IMR-90 (cell line): ENCODE results near the gene ADORA2A. TPM values are rescaled to one million over a fixed set of nuclear protein-coding genes. Genes with fewer than 3 reads are reported as not detected.
A peak's percentile ranks its signal among the peaks of the same experiment; 100 is the strongest.

ENCODE experiments used
- ATAC-seq: fragments of 200-7000 bp; cut with Tn5 transposase; 2 replicates; pipeline ENCODE4 v1.9.1; 2020; ENCODE audit warnings: low read depth, mild to moderate bottlenecking, moderate library complexity
- BruUV-seq: library from RNA; stranded (reverse); fragments of 400-500 nt; replicated peaks from 2 replicates; lab custom pipeline; 2021; lab: Mats Ljungman, UMichigan
- CTCF ChIA-PET: fragments of 300-600 bp; formaldehyde crosslinking; extraction: SDS; loops from one replicate; lab custom pipeline; 2021; ENCODE audit warnings: antibody characterized with exemption; lab: Yijun Ruan, JAX
- POLR2A ChIA-PET: fragments of 300-600 bp; sonication (Branson Sonifier 250); formaldehyde crosslinking; loops from one replicate; lab custom pipeline; 2022; ENCODE audit warnings: antibody characterized with exemption; ENCODE audit not compliant: unreplicated experiment; lab: Charles Lee
- DNase-seq: peaks from one replicate; pipeline ENCODE4 v3.0.0; 2013
- H2AFZ ChIP-seq: replicated peaks from 2 replicates; pipeline ENCODE3; 2013; ENCODE audit warnings: low read length, mild to moderate bottlenecking; ENCODE audit not compliant: poor library complexity
- H2AK5ac ChIP-seq: 2 replicates; pipeline ENCODE4 v1.6.1; 2013; ENCODE audit warnings: low read depth, low read length, inconsistent platforms
- H2AK9ac ChIP-seq: replicated peaks from 2 replicates; pipeline ENCODE3; 2013; ENCODE audit warnings: mild to moderate bottlenecking, low read depth, low read length, moderate library complexity; ENCODE audit not compliant: poor library complexity
- H2BK120ac ChIP-seq: 2 replicates; pipeline ENCODE4 v1.6.1; 2013; ENCODE audit warnings: low read depth, low read length, inconsistent platforms
- H2BK15ac ChIP-seq: 3 replicates; pipeline ENCODE4 v1.6.1; 2013; ENCODE audit warnings: low read depth, low read length, inconsistent platforms
- H2BK20ac ChIP-seq: 2 replicates; pipeline ENCODE4 v1.6.1; 2013; ENCODE audit warnings: low read depth, mild to moderate bottlenecking, inconsistent platforms, low read length, moderate library complexity
- H2BK5ac ChIP-seq: 2 replicates; pipeline ENCODE4 v1.6.1; 2013; ENCODE audit warnings: mild to moderate bottlenecking, low read depth, low read length, inconsistent platforms; ENCODE audit not compliant: poor library complexity, severe bottlenecking
- H3K14ac ChIP-seq: replicated peaks from 2 replicates; pipeline ENCODE4 v1.6.1; 2013; ENCODE audit warnings: low read depth, low read length, inconsistent platforms
- H3K18ac ChIP-seq: 2 replicates; pipeline ENCODE4 v1.6.1; 2013; ENCODE audit warnings: low read depth, low read length, control low read depth
- H3K23ac ChIP-seq: 2 replicates; pipeline ENCODE4 v1.6.1; 2013; ENCODE audit warnings: low read depth, low read length, inconsistent platforms
- H3K27ac ChIP-seq: 2 replicates; pipeline ENCODE4 v1.5.1; 2013; ENCODE audit warnings: mild to moderate bottlenecking, control low read depth, low read length; ENCODE audit not compliant: insufficient read depth
- H3K27me3 ChIP-seq: 2 replicates; pipeline ENCODE4 v1.6.1; 2013; ENCODE audit warnings: low read length; ENCODE audit not compliant: control insufficient read depth, insufficient read depth
- H3K36me3 ChIP-seq: 2 replicates; pipeline ENCODE4 v1.6.1; 2013; ENCODE audit warnings: low read length, mixed read lengths; ENCODE audit not compliant: control insufficient read depth, insufficient read depth
- H3K4ac ChIP-seq: 2 replicates; pipeline ENCODE4 v1.6.1; 2013; ENCODE audit warnings: low read depth, low read length, inconsistent platforms
- H3K4me1 ChIP-seq: 2 replicates; pipeline ENCODE4 v1.6.1; 2013; ENCODE audit warnings: low read length, mixed read lengths; ENCODE audit not compliant: control insufficient read depth, insufficient read depth
- H3K4me2 ChIP-seq: 2 replicates; pipeline ENCODE4 v1.6.1; 2013; ENCODE audit warnings: low read depth, mild to moderate bottlenecking, control low read depth, low read length, moderate library complexity
- H3K4me3 ChIP-seq: 2 replicates; pipeline ENCODE4 v1.5.1; 2013; ENCODE audit warnings: low read depth, mild to moderate bottlenecking, control low read depth, low read length, moderate library complexity; ENCODE audit not compliant: insufficient read depth
- H3K56ac ChIP-seq: 2 replicates; pipeline ENCODE4 v1.6.1; 2013; ENCODE audit warnings: low read length, inconsistent platforms; ENCODE audit not compliant: insufficient read depth; ENCODE audit errors: extremely low read depth
- H3K79me1 ChIP-seq, 2 experiments: 2 replicates each; pipeline ENCODE4 v1.6.1; 2013; ENCODE audit warnings: low read length in 2 of 2, inconsistent platforms in 1 of 2, low read depth in 1 of 2
- H3K9ac ChIP-seq: 2 replicates; pipeline ENCODE4 v1.6.1; 2013; ENCODE audit warnings: low read depth, low read length, control low read depth
- H3K9me1 ChIP-seq: 2 replicates; pipeline ENCODE4 v1.6.1; 2013; ENCODE audit warnings: low read length, inconsistent platforms; ENCODE audit not compliant: insufficient read depth
- H3K9me3 ChIP-seq: 2 replicates; pipeline ENCODE4 v1.6.1; 2013; ENCODE audit warnings: low read length; ENCODE audit not compliant: control insufficient read depth, insufficient read depth
- H4K20me1 ChIP-seq: 2 replicates; pipeline ENCODE4 v1.6.1; 2013; ENCODE audit warnings: low read length, inconsistent platforms; ENCODE audit not compliant: insufficient read depth
- H4K5ac ChIP-seq: 2 replicates; pipeline ENCODE4 v1.6.1; 2013; ENCODE audit warnings: mild to moderate bottlenecking, low read depth, low read length, control low read depth
- H4K8ac ChIP-seq, 2 experiments: 2 replicates each; pipeline ENCODE4 v1.6.1; 2013; ENCODE audit warnings: low read depth in 2 of 2, low read length in 2 of 2, control low read depth in 1 of 2, inconsistent platforms in 1 of 2
- H4K91ac ChIP-seq: 2 replicates; pipeline ENCODE4 v1.6.1; 2013; ENCODE audit warnings: low read depth, low read length, inconsistent platforms; ENCODE audit not compliant: insufficient read depth
- BHLHE40 ChIP-seq: fragments of 150-350 bp; IDR thresholded peaks from 2 replicates; pipeline ENCODE4 v1.6.1; 2016; ENCODE audit warnings: mild to moderate bottlenecking, low read depth, low read length
- CEBPB ChIP-seq: IDR thresholded peaks from 2 replicates; pipeline ENCODE4 v1.6.1; 2012; ENCODE audit warnings: low read depth, low read length, improper control_type of control experiment
- CTCF ChIP-seq: conservative IDR thresholded peaks from 2 replicates; pipeline ENCODE4 v1.5.1; 2012; ENCODE audit warnings: mild to moderate bottlenecking, low read depth, low read length, improper control_type of control experiment
- ELK1 ChIP-seq: fragments of 150-350 bp; IDR thresholded peaks from 2 replicates; pipeline ENCODE4 v1.6.1; 2016; ENCODE audit warnings: low read depth, mild to moderate bottlenecking, low read length, moderate library complexity, borderline replicate concordance
- FOS ChIP-seq: fragments of 150-350 bp; IDR thresholded peaks from 2 replicates; pipeline ENCODE4 v1.6.1; 2016; ENCODE audit warnings: low read depth, low read length
- MAFK ChIP-seq: IDR thresholded peaks from 2 replicates; pipeline ENCODE4 v1.6.1; 2012; ENCODE audit warnings: low read depth, low read length, improper control_type of control experiment
- MXI1 ChIP-seq: IDR thresholded peaks from 2 replicates; pipeline ENCODE4 v1.6.1; 2012; ENCODE audit warnings: low read depth, mild to moderate bottlenecking, low read length, moderate library complexity, borderline replicate concordance
- NFE2L2 ChIP-seq: fragments of 150-350 bp; IDR thresholded peaks from 2 replicates; pipeline ENCODE4 v1.6.1; 2016; ENCODE audit warnings: low read depth, mild to moderate bottlenecking, low read length
- POLR2A ChIP-seq: IDR thresholded peaks from 2 replicates; pipeline ENCODE4 v1.6.1; 2012; ENCODE audit warnings: mild to moderate bottlenecking, low read depth, low read length
- RAD21 ChIP-seq: IDR thresholded peaks from 2 replicates; pipeline ENCODE4 v1.6.1; 2012; ENCODE audit warnings: low read length, improper control_type of control experiment
- RCOR1 ChIP-seq: IDR thresholded peaks from 2 replicates; pipeline ENCODE4 v1.6.1; 2012; ENCODE audit warnings: mild to moderate bottlenecking, low read length, improper control_type of control experiment; ENCODE audit not compliant: insufficient replicate concordance
- RFX5 ChIP-seq: IDR thresholded peaks from 2 replicates; pipeline ENCODE4 v1.8.0; 2012; ENCODE audit warnings: low read depth, mild to moderate bottlenecking, low read length, moderate library complexity
- SMC3 ChIP-seq: fragments of 150-350 bp; IDR thresholded peaks from 2 replicates; pipeline ENCODE4 v1.6.1; 2016; ENCODE audit warnings: low read depth, mild to moderate bottlenecking, antibody characterized with exemption, low read length, moderate library complexity
- WGBS, 2 experiments: methylation state at CpG; one replicate each; pipeline versions ENCODE4 v1.1.5 to v1.1.7; 2013; ENCODE audit warnings: missing lambda C conversion rate in 2 of 2; ENCODE audit not compliant: insufficient read length in 1 of 2; ENCODE audit errors: extremely low coverage in 2 of 2; 5-methylcytosine and 5-hydroxymethylcytosine counted together
- dilution Hi-C: fragments of 300-500 bp; cut with HindIII; formaldehyde crosslinking; loops from one replicate; pipeline ENCODE4 v1.14.3; 2018; ENCODE audit warnings: low sequenced_read_pairs; ENCODE audit not compliant: unreplicated experiment
- in situ Hi-C: fragments of 300-500 bp; cut with MboI; formaldehyde crosslinking; loops from 3 replicates; pipeline ENCODE4 v1.14.3; 2019; ENCODE audit warnings: low sequenced_read_pairs, inconsistent platforms, mixed read lengths
- intact Hi-C: fragments of 100-400 bp; cut with micrococcal nuclease; formaldehyde crosslinking; loops from 2 replicates; pipeline ENCODE4 v1.10.0; 2022
- polyA plus RNA-seq, 3 experiments: library from polyadenylated mRNA; depleted of rRNA; stranded (reverse); fragments of >200 nt; gene quantifications; 2 replicates each; pipeline ENCODE4 v1.2.3, GENCODE V29; 2012; ENCODE audit warnings: low replicate concordance in 1 of 3
- total RNA-seq: library from RNA; depleted of rRNA; stranded (reverse); fragments of >200 nt; gene quantifications from 2 replicates; pipeline ENCODE4 v1.2.3, GENCODE V29; 2012

Gene ADORA2A
- total and polyA plus RNA-seq, 2 of the 4 experiments (the other 2 are of a cell fraction): 0.36 to 1.1 TPM

GRCh38 chr22:24426436-24426835 lies 963 bp upstream of the ADORA2A start:
- no peak overlapping the region for H2BK15ac ChIP-seq
- no peaks in the 10 kb centered on the region; the same call in 1 of the 2 replicates for H4K20me1 ChIP-seq
- no peaks in the 10 kb centered on the region for H3K9me1 ChIP-seq
- H3K36me3 ChIP-seq: no peaks in the 10 kb centered on the region
- H3K9ac ChIP-seq: no peak overlapping the region
- WGBS, 2 experiments: 80% methylated on average over 1 of the region's 4 CpGs; no CpG with 5 or more reads in 1 of the 2 experiments
- H3K14ac ChIP-seq: no peak overlapping the region
- H3K18ac ChIP-seq: no peak overlapping the region
- DNase-seq: no peak
- in situ Hi-C loops: no loop called here
- H2AK9ac ChIP-seq: peak overlapping the region; percentile 10
- no peaks in the 10 kb centered on the region for H3K9me3 ChIP-seq
- no peak overlapping the region for H3K4me2 ChIP-seq
- H3K4me3 ChIP-seq: no peak overlapping the region
- CTCF ChIA-PET: no interaction called here
- no peak overlapping the region for H3K4ac ChIP-seq
- no peak for TF ChIP-seq MXI1
- no peak for TF ChIP-seq CEBPB
- TF ChIP-seq RCOR1: no peak
- no peak for TF ChIP-seq POLR2A
- TF ChIP-seq SMC3: no peak
- TF ChIP-seq FOS: no peak
- no peak for TF ChIP-seq NFE2L2
- no peak for TF ChIP-seq BHLHE40
- TF ChIP-seq RAD21: no peak
- no peak for TF ChIP-seq CTCF
- TF ChIP-seq RFX5: no peak
- no peak for TF ChIP-seq ELK1
- no peak for TF ChIP-seq MAFK
- no TSS peak for BruUV-seq
- H3K27ac ChIP-seq: no peak overlapping the region
- no peak overlapping the region for H4K5ac ChIP-seq
- no peak for ATAC-seq
- H3K79me1 ChIP-seq: no peaks in the 10 kb centered on the region
- no peak overlapping the region for H2AFZ ChIP-seq
- POLR2A ChIA-PET: no interaction called here
- no peak overlapping the region for H2AK5ac ChIP-seq
- no peak overlapping the region for H3K23ac ChIP-seq
- dilution Hi-C loops: no loop called here
- intact Hi-C loops: no loop called here
- no peaks in the 10 kb centered on the region for H3K4me1 ChIP-seq
- no peak overlapping the region for H2BK20ac ChIP-seq
- no peak overlapping the region for H4K91ac ChIP-seq
- no peak overlapping the region for H4K8ac ChIP-seq
- H2BK5ac ChIP-seq: no peak overlapping the region
- H3K27me3 ChIP-seq: peaks cover 35% of the 10 kb centered on the region
- no peak overlapping the region for H2BK120ac ChIP-seq
- no peak overlapping the region for H3K56ac ChIP-seq
